ENCODE measurements around the gene GPC4. TPM values are rescaled to one million over a fixed set of nuclear protein-coding genes. Genes with fewer than 3 reads are reported as not detected.
A peak's percentile ranks its signal among the peaks of the same experiment; 100 is the strongest.

Gene GPC4
- total RNA-seq (2.6 TPM), polyA plus RNA-seq (8.4 TPM)
- long read RNA-seq, donor 1 = 0 reads
- long read RNA-seq, donor 2, full-length matches to known transcripts = 8 of 8 reads
- long read RNA-seq, donor 2, partial matches to known transcripts = 0 of 8 reads
- long read RNA-seq, donor 2, other reads (novel, unspliced or antisense) = 0 of 8 reads
- long read RNA-seq, donor 3, full-length matches to known transcripts = 1 of 1 reads
- long read RNA-seq, donor 3, partial matches to known transcripts = 0 of 1 reads
- long read RNA-seq, donor 3, other reads (novel, unspliced or antisense) = 0 of 1 reads
- long read RNA-seq, donor 4, full-length matches to known transcripts = 3 of 3 reads
- long read RNA-seq, donor 4, partial matches to known transcripts = 0 of 3 reads
- long read RNA-seq, donor 4, other reads (novel, unspliced or antisense) = 0 of 3 reads
- long read RNA-seq, donor 5, full-length matches to known transcripts = 2 of 2 reads
- long read RNA-seq, donor 5, partial matches to known transcripts = 0 of 2 reads
- long read RNA-seq, donor 5, other reads (novel, unspliced or antisense) = 0 of 2 reads
- long read RNA-seq, donor 6, full-length matches to known transcripts = 5 of 5 reads
- long read RNA-seq, donor 6, partial matches to known transcripts = 0 of 5 reads
- long read RNA-seq, donor 6, other reads (novel, unspliced or antisense) = 0 of 5 reads
- long read RNA-seq, donor 7, full-length matches to known transcripts = 2 of 2 reads
- long read RNA-seq, donor 7, partial matches to known transcripts = 0 of 2 reads
- long read RNA-seq, donor 7, other reads (novel, unspliced or antisense) = 0 of 2 reads
- long read RNA-seq, donor 8, full-length matches to known transcripts = 2 of 2 reads
- long read RNA-seq, donor 8, partial matches to known transcripts = 0 of 2 reads
- long read RNA-seq, donor 8, other reads (novel, unspliced or antisense) = 0 of 2 reads
- long read RNA-seq, donor 9, full-length matches to known transcripts = 4 of 4 reads
- long read RNA-seq, donor 9, partial matches to known transcripts = 0 of 4 reads
- long read RNA-seq, donor 9, other reads (novel, unspliced or antisense) = 0 of 4 reads
- long read RNA-seq, donor 10, full-length matches to known transcripts = 1 of 1 reads
- long read RNA-seq, donor 10, partial matches to known transcripts = 0 of 1 reads
- long read RNA-seq, donor 10, other reads (novel, unspliced or antisense) = 0 of 1 reads

DNA sequence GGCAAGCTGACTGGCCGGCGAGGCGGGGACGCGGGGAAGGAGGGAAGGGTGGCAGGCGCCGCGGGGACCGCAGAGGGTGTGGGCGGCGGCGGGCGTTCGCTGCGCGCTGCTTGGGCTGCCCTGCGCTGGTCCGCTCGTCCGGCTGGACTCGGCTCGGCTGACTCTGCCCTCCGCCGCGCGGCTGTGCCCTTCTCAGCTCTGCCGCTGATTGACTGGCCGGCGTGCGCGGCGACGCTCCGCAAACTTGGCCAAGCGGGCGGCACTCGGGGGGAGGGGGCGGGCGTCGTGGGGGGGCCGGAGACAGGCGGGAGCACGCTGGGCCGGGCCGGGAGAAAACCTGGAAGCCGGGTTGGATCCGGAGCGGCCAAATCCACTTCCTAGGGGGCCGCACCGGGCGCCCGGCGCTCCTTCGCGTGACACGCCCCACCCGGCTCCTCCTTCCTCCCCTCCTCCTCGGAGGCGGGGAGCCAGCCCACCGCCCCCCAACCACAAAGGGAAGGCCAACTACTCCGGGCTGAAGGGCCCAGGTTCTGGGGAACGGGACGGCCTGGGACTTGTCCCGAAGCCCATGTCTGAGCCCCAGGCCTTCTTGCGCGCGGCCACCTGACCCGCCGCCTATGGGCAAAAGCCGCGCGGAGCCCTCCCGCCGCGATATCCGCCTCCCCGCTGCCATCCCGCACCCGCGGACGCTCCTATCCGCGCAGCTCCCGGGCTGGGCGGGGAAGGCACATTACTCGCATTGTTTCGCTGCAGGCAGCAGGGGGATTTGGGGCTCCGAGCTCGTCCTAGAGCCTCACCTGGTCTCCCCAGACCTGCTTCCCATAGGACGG lies at the start of gene GPC4:
Gene GPC4 (minus strand): TSS at position 214 of the 830 bp plus-strand sequence. CDS start 524 bp downstream, outside the sequence.
- no peak for DNase-seq (ENCODE audit: low read depth in 6 of 9, low spot score in 9 of 9)
- peak within 1 kb of the TSS in 1 of 2 donors; percentile 5 for H3K27ac ChIP-seq (ENCODE audit: low read depth in 1 of 2, low read length in 1 of 2)
- H3K4me1 ChIP-seq (ENCODE audit: control insufficient read depth in 2 of 2, insufficient read depth in 2 of 2, low read length in 2 of 2) = peaks cover 0 to 3% of the 10 kb centered on the region in 2 donors
- H3K9me3 ChIP-seq (ENCODE audit: control insufficient read depth in 2 of 2, insufficient read depth in 1 of 2, low read length in 1 of 2) = peaks cover 0 to 4% of the 10 kb centered on the region in 2 donors
- peaks cover 25 to 75% of the 10 kb centered on the region in 2 donors for H3K27me3 ChIP-seq (ENCODE audit: control insufficient read depth in 2 of 2, insufficient read depth in 1 of 2, low read length in 1 of 2)
- WGBS = 1% methylated on average over 87 of the region's 90 CpGs
- peak within 1 kb of the TSS; percentile 22 to 35 for H3K4me3 ChIP-seq (ENCODE audit: low read length in 2 of 2)
- H3K36me3 ChIP-seq (ENCODE audit: control insufficient read depth in 2 of 2, insufficient read depth in 2 of 2, low read length in 1 of 2) = no peaks in the 10 kb centered on the region

DNA sequence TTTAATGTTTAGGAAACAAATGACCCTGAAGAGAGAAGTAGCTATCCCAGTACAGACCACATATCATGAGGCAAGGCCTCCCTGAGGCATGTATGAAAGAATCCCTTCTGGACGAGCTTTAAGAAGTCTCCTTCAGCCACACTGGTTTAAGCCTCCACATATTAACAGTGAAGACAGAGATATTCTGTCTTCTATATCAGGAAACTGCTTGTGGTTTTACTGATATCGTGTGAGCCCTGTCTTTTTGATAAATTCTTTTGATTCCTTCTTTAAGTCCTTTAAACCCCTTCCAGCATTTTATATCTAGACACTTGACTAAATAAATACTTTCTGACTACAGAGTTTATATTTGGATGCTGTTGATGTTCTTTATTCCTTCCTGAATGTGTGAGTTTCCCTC lies 45.9 kb upstream of the GPC4 start:
- no peaks in the 10 kb centered on the region for H3K36me3 ChIP-seq (ENCODE audit: control insufficient read depth in 2 of 2, insufficient read depth in 2 of 2, low read length in 1 of 2)
- H3K27ac ChIP-seq (ENCODE audit: low read depth in 1 of 2, low read length in 1 of 2) = no peak overlapping the region
- H3K4me1 ChIP-seq (ENCODE audit: control insufficient read depth in 2 of 2, insufficient read depth in 2 of 2, low read length in 2 of 2) = no peaks in the 10 kb centered on the region
- 50% methylated on average over 2 of the region's 2 CpGs for WGBS
- H3K27me3 ChIP-seq (ENCODE audit: control insufficient read depth in 2 of 2, insufficient read depth in 1 of 2, low read length in 1 of 2) = no peaks in the 10 kb centered on the region
- DNase-seq (ENCODE audit: low read depth in 6 of 9, low spot score in 9 of 9) = no peak
- no peaks in the 10 kb centered on the region for H3K9me3 ChIP-seq (ENCODE audit: control insufficient read depth in 2 of 2, insufficient read depth in 1 of 2, low read length in 1 of 2)
- H3K4me3 ChIP-seq (ENCODE audit: low read length in 2 of 2) = no peak overlapping the region

DNA sequence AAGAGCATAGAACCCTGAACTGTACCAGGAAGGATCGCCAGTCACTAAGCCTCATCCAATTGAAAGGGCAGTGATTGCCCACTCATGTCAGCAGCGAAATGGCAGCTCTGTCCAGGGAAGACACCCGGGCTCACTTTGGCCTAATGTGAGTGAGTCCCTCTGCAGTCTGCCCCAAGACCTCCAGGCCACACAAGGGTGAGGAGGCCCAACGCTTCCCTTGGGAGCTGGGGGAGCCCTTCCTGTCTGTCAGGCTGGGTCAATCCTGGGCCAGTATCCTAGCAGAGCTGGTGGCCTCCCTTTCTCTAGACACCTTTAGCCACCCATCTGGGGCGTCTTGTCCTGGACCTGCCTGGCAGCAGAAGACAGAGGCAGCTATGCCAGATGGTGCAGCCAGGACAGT lies 39.6 kb upstream of the GPC4 start:
- no peaks in the 10 kb centered on the region for H3K27me3 ChIP-seq (ENCODE audit: control insufficient read depth in 2 of 2, insufficient read depth in 1 of 2, low read length in 1 of 2)
- 84% methylated on average over 5 of the region's 5 CpGs for WGBS
- H3K4me3 ChIP-seq (ENCODE audit: low read length in 2 of 2) = no peak overlapping the region
- DNase-seq (ENCODE audit: low read depth in 6 of 9, low spot score in 9 of 9) = no peak
- no peaks in the 10 kb centered on the region for H3K9me3 ChIP-seq (ENCODE audit: control insufficient read depth in 2 of 2, insufficient read depth in 1 of 2, low read length in 1 of 2)
- H3K27ac ChIP-seq (ENCODE audit: low read depth in 1 of 2, low read length in 1 of 2) = no peak overlapping the region
- H3K4me1 ChIP-seq (ENCODE audit: control insufficient read depth in 2 of 2, insufficient read depth in 2 of 2, low read length in 2 of 2) = no peaks in the 10 kb centered on the region
- H3K36me3 ChIP-seq (ENCODE audit: control insufficient read depth in 2 of 2, insufficient read depth in 2 of 2, low read length in 1 of 2) = no peaks in the 10 kb centered on the region

DNA sequence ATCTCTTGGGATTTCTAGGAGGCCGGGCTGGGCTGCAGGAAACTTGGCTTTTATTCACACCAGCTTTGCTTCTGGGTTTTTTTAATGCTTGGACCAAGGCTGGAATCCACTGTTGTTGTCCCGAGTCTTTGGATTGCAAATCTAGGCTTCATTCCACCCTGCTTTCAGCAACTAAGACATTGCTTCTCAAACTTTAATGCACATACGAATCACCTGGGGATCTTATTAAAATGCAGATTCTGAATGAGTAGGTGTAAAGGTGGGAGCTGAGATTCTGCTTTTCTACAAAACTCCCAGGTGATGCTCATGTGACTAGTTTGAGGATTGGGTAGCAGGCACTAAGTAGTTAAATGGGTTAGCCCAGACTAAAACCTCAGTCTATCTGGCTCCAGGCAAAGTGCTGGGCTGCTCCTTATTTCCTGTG lies 39.2 kb upstream of the GPC4 start:
- no peak overlapping the region for H3K4me3 ChIP-seq (ENCODE audit: low read length in 2 of 2)
- H3K36me3 ChIP-seq (ENCODE audit: control insufficient read depth in 2 of 2, insufficient read depth in 2 of 2, low read length in 1 of 2) = no peaks in the 10 kb centered on the region
- WGBS = 95% methylated on average over 3 of the region's 3 CpGs
- H3K4me1 ChIP-seq (ENCODE audit: control insufficient read depth in 2 of 2, insufficient read depth in 2 of 2, low read length in 2 of 2) = no peaks in the 10 kb centered on the region
- H3K27ac ChIP-seq (ENCODE audit: low read depth in 1 of 2, low read length in 1 of 2) = no peak overlapping the region
- DNase-seq (ENCODE audit: low read depth in 6 of 9, low spot score in 9 of 9) = no peak
- H3K27me3 ChIP-seq (ENCODE audit: control insufficient read depth in 2 of 2, insufficient read depth in 1 of 2, low read length in 1 of 2) = no peaks in the 10 kb centered on the region
- no peaks in the 10 kb centered on the region for H3K9me3 ChIP-seq (ENCODE audit: control insufficient read depth in 2 of 2, insufficient read depth in 1 of 2, low read length in 1 of 2)

DNA sequence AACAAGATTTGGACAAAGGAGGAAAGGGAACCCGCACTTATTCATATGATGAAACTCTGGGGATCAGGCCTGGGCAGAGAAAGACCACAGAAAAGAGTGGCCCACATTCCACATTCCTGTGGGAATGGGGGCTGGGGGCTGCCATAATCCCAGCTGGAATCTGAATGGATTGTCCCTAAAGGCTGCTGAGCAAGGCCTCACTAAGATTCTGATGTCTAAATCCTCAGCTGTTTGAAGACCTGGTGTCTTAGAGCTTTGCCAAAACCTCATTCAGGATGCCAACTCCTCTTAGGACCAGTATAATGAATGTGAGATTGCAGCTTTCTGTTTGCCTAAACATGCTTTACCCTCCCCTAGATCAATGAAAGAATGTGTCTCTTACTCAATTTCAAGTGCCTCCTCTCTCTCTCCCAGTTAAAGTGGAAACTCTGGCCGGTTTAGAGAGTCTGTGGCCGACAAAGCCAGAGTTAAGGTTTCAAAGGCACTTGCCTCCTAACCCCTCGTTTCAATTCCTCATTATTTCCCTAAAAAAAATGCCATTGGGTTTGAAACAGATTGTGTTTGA lies 33.3 kb upstream of the GPC4 start:
- Histone ChIP-seq H3K27me3 (ENCODE audit: control insufficient read depth in 2 of 2, insufficient read depth in 1 of 2, low read length in 1 of 2) (peaks cover 0 to 3% of the 10 kb centered on the region in 2 donors), H3K36me3 (ENCODE audit: control insufficient read depth in 2 of 2, insufficient read depth in 2 of 2, low read length in 1 of 2) (no peaks in the 10 kb centered on the region), H3K27ac (ENCODE audit: low read depth in 1 of 2, low read length in 1 of 2) (no peak overlapping the region), H3K9me3 (ENCODE audit: control insufficient read depth in 2 of 2, insufficient read depth in 1 of 2, low read length in 1 of 2) (no peaks in the 10 kb centered on the region), H3K4me3 (ENCODE audit: low read length in 2 of 2) (no peak overlapping the region), H3K4me1 (ENCODE audit: control insufficient read depth in 2 of 2, insufficient read depth in 2 of 2, low read length in 2 of 2) (peaks cover 0 to 3% of the 10 kb centered on the region in 2 donors)
- no peak for DNase-seq (ENCODE audit: low read depth in 6 of 9, low spot score in 9 of 9)
- WGBS = 90% methylated on average over 4 of the region's 4 CpGs

DNA sequence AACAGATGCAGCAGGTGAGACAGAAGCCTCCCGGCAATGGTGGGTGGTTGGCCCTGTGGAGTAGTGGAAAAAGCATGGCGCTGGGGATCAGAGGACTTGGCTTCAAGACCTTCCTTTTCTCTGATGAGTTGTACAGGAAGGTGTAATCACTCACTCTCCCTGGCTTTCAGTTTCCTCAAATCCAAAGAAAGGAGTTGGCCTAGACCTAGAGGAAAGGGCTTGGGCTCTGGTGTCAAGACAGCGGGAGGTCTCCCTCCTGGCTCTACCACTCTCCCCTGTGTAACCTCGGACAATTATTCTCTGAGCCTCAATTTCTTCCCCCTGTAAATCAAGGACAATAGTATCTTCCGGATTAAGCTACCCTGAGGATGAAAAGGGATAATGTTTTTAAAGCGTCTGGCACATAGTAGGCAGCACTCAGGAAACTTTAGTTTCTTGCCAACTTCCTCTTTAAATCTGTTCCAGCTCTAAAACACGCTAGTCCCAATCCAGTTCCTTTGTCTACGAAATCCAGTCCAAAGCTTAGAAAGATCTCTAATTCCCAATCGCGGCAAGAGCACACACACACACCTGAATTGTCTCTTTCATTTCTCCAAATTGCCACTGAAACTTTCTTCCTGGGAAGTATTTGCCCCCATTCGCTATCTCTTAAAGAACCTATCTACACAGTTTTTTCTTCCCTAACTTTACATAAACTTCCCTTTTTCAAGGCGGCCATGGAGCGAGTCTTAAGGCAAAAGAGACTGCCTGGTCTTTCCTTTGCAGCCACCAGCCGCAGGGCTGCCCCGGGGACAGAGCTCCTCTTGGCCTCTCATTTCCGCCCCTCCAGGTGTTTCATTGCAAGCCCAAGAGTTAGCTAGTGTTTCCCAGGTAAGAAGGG lies 29.9 kb upstream of the GPC4 start:
- peaks cover 0 to 3% of the 10 kb centered on the region in 2 donors for H3K4me1 ChIP-seq (ENCODE audit: control insufficient read depth in 2 of 2, insufficient read depth in 2 of 2, low read length in 2 of 2)
- H3K9me3 ChIP-seq (ENCODE audit: control insufficient read depth in 2 of 2, insufficient read depth in 1 of 2, low read length in 1 of 2) = no peaks in the 10 kb centered on the region
- H3K27me3 ChIP-seq (ENCODE audit: control insufficient read depth in 2 of 2, insufficient read depth in 1 of 2, low read length in 1 of 2) = peaks cover 0 to 3% of the 10 kb centered on the region in 2 donors
- no peak overlapping the region for H3K4me3 ChIP-seq (ENCODE audit: low read length in 2 of 2)
- no peaks in the 10 kb centered on the region for H3K36me3 ChIP-seq (ENCODE audit: control insufficient read depth in 2 of 2, insufficient read depth in 2 of 2, low read length in 1 of 2)
- no peak overlapping the region for H3K27ac ChIP-seq (ENCODE audit: low read depth in 1 of 2, low read length in 1 of 2)
- DNase-seq (ENCODE audit: low read depth in 6 of 9, low spot score in 9 of 9) = peak in 1 of 9 donors; percentile 9
- 20% methylated on average over 16 of the region's 16 CpGs for WGBS

DNA sequence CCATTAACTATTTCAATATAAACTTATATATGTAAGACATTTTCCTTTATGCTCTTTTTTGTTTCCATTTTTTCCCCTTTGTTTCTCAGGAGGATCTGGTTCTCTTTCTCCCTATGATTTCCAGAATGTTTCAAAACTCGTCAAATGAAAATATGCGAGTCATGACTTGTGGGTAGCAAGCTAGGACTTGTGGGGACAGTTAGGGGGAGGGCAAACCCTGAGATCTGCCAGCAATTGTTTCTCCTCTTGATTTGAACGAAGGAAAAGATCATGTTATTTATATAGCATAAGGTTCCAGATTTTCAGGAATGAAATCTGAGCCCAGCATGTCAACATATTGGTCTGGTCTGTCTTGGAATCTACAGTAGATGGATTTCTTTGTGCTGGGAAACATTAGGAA lies 28.9 kb upstream of the GPC4 start:
- no peak overlapping the region for H3K27ac ChIP-seq (ENCODE audit: low read depth in 1 of 2, low read length in 1 of 2)
- no peak for DNase-seq (ENCODE audit: low read depth in 6 of 9, low spot score in 9 of 9)
- H3K9me3 ChIP-seq (ENCODE audit: control insufficient read depth in 2 of 2, insufficient read depth in 1 of 2, low read length in 1 of 2) = no peaks in the 10 kb centered on the region
- H3K4me1 ChIP-seq (ENCODE audit: control insufficient read depth in 2 of 2, insufficient read depth in 2 of 2, low read length in 2 of 2) = peaks cover 0 to 3% of the 10 kb centered on the region in 2 donors
- H3K27me3 ChIP-seq (ENCODE audit: control insufficient read depth in 2 of 2, insufficient read depth in 1 of 2, low read length in 1 of 2) = peaks cover 0 to 3% of the 10 kb centered on the region in 2 donors
- H3K4me3 ChIP-seq (ENCODE audit: low read length in 2 of 2) = no peak overlapping the region
- 91% methylated on average over 3 of the region's 3 CpGs for WGBS
- no peaks in the 10 kb centered on the region for H3K36me3 ChIP-seq (ENCODE audit: control insufficient read depth in 2 of 2, insufficient read depth in 2 of 2, low read length in 1 of 2)

All from thymus (tissue), 14 donors.